ENCODE measurements around the gene ROBO1. TPM values are rescaled to one million over a fixed set of nuclear protein-coding genes. Genes with fewer than 3 reads are reported as not detected.

The ROBO1 gene
- total RNA-seq, 1 donor from 2014 or later = 78.0 TPM

DNA sequence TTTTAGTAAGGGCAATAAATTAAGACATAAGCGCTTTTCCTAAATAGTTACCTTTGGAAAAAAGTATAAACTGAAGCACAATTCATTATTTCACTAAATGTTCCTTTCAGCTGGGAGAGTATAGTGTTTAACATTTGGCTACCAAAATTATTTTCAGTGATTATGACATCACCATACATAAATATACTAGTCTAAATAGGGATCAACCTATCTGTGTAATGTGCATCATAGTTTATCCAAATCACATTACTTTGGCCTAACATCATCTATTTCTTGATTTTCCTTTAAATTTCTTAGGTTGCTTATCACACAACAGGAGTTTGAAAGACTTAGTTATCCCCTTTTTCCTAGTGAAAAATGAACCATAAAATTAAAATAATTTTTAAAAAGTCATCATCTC is 738.9 kb downstream of the ROBO1 start:
- H3K36me3 Mint-ChIP-seq (ENCODE audit: insufficient read depth) = no peaks in the 10 kb centered on the region
- H3K27ac Mint-ChIP-seq = no peak overlapping the region
- peaks cover 3% of the 10 kb centered on the region for H3K4me1 Mint-ChIP-seq (ENCODE audit: low read depth)
- TF ChIP-seq CTCF (IDR thresholded peaks at IDR 0.05; ENCODE audit: unreplicated experiment) = no peak
- no peaks in the 10 kb centered on the region for H3K9me3 Mint-ChIP-seq (ENCODE audit: low read depth)
- no peaks in the 10 kb centered on the region for H3K27me3 Mint-ChIP-seq
- no peak for DNase-seq (ENCODE audit: low spot score, unreplicated experiment)
- H3K4me3 Mint-ChIP-seq (ENCODE audit: low read depth) = no peak overlapping the region

DNA sequence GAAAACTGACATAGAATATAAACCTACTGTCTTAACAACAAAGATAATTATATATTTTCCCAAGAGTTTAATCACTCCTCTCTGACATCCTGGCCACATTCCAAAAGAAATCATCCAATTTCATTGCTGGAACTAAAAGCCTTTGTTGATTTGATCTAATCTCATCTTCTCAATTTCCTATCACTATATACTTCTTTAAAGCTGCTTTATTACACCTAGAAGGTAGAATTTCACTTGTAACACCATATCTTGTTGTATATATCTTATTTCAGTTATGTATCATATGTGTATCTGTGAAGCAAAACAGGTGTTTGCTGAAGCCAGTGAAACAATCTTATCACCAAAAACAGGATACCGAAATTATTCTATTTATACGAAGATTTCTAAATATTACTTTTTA is 740.2 kb downstream of the ROBO1 start:
- Mint-ChIP-seq H3K9me3 (ENCODE audit: low read depth) (no peaks in the 10 kb centered on the region), H3K27ac (no peak overlapping the region), H3K27me3 (no peaks in the 10 kb centered on the region), H3K36me3 (ENCODE audit: insufficient read depth) (no peaks in the 10 kb centered on the region), H3K4me3 (ENCODE audit: low read depth) (no peak overlapping the region), H3K4me1 (ENCODE audit: low read depth) (peaks cover 3% of the 10 kb centered on the region)
- TF ChIP-seq CTCF (IDR thresholded peaks at IDR 0.05; ENCODE audit: unreplicated experiment) = no peak
- no peak for DNase-seq (ENCODE audit: low spot score, unreplicated experiment)

DNA sequence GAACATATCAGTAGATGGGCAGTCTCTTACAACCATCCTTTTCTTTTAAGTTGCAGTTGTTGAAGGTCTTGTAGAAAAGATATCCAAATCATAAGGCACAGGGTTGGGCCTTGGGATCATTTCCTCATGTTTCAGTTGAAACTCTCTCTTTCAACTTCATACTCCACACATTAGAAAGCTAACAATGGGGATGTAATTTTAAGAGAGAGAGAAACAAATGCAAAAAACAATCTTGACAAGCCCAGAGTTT is 747.9 kb downstream of the ROBO1 start:
- Mint-ChIP-seq H3K9me3 (ENCODE audit: low read depth) (no peaks in the 10 kb centered on the region), H3K27me3 (no peaks in the 10 kb centered on the region), H3K36me3 (ENCODE audit: insufficient read depth) (no peaks in the 10 kb centered on the region), H3K4me3 (ENCODE audit: low read depth) (no peak overlapping the region), H3K27ac (peak overlapping the region; percentile 99), H3K4me1 (ENCODE audit: low read depth) (peaks cover 19% of the 10 kb centered on the region)
- no peak for TF ChIP-seq CTCF (IDR thresholded peaks at IDR 0.05; ENCODE audit: unreplicated experiment)
- DNase-seq (ENCODE audit: low spot score, unreplicated experiment) = no peak

DNA sequence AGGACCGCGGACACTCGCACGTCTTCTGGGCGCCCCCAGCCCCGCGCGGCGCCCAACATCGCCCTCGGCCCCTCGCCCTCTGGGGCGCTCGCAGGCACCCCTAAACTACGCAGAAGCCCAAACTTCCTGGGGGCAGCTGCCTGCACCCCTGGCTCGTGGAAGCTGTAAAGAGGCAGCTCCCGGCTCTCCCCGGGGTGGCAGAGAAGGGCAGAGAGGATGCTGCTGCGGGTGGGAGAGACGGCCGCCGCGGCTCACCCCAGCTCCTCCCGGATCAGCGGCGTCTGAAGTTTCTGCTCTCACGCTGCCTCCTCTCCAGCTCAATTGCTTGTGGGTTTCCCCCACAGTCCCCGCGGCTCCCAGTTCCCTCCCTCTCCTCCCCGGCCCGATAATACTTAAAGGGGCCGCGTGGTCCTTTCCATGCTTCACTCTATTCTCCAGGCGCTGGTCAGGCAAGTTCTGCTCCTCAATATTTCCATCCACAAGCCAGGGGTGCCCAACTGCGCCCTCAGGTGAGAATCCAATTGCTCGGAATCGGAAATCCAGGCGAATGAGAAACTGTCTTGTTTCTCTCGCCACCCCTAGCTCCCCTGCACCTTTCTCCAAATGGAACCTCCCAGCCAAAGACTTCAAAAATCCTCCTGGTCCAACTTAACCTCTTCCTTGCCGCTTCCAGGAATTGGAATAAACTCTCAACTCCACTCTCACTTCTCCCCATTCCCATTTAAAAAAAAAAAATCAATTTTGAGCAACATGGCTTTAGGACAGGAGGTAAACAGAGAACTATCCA is 748.5 kb downstream of the ROBO1 start:
- Mint-ChIP-seq H3K4me1 (ENCODE audit: low read depth) (peaks cover 21% of the 10 kb centered on the region), H3K9me3 (ENCODE audit: low read depth) (no peaks in the 10 kb centered on the region), H3K36me3 (ENCODE audit: insufficient read depth) (no peaks in the 10 kb centered on the region), H3K4me3 (ENCODE audit: low read depth) (no peak overlapping the region), H3K27ac (peak overlapping the region; percentile 99), H3K27me3 (no peaks in the 10 kb centered on the region)
- peak; percentile 49 for DNase-seq (ENCODE audit: low spot score, unreplicated experiment)
- no peak for TF ChIP-seq CTCF (IDR thresholded peaks at IDR 0.05; ENCODE audit: unreplicated experiment)

DNA sequence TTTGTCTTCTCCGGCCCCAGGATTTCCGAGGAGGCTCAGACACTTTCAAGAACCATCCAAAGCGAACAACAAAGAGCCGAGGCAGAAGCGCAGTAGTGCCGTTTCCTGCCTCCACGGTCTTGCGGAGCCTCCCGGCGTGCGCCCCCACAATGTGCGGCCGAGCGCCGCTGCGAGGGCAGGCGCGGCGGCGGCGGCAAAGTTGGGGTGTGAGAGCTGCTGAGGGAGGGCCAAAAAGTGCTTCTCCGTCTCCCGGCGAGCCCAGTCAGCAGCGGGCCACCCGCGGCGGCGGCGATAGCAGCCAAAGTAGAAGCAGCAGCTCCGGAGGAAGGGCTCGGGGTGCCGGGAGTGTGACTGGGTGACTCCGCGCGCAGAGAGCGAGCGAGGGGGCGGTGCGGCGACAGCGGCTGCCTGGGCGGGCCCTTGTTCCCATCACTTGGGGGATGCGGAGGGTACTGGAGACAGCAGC is 749.1 kb downstream of the ROBO1 start:
- peak; percentile 39 for DNase-seq (ENCODE audit: low spot score, unreplicated experiment)
- Mint-ChIP-seq H3K9me3 (ENCODE audit: low read depth) (no peaks in the 10 kb centered on the region), H3K4me3 (ENCODE audit: low read depth) (no peak overlapping the region), H3K27me3 (peaks cover 2% of the 10 kb centered on the region), H3K4me1 (ENCODE audit: low read depth) (peaks cover 25% of the 10 kb centered on the region), H3K36me3 (ENCODE audit: insufficient read depth) (no peaks in the 10 kb centered on the region), H3K27ac (no peak overlapping the region)
- peak; percentile 24 for TF ChIP-seq CTCF (IDR thresholded peaks at IDR 0.05; ENCODE audit: unreplicated experiment)
